Astrocyte (in vitro differentiated cells and primary cell): Measurements from ENCODE around the gene OPCML.

Experiments
- CTCF ChIP-seq: IDR thresholded peaks from 2 replicates; pipeline ENCODE4 v1.5.1; 2011; ENCODE audit warnings: low read depth, mild to moderate bottlenecking, inconsistent platforms, low read length, moderate library complexity; ENCODE audit not compliant: insufficient read depth
- EZH2 ChIP-seq: IDR thresholded peaks from 2 replicates; pipeline ENCODE4 v1.6.1; 2012; ENCODE audit warnings: mild to moderate bottlenecking, low read length, inconsistent platforms; ENCODE audit not compliant: insufficient read depth

GRCh38 chr11:133072858-133073582 is 459.3 kb downstream of the OPCML start:
- TF ChIP-seq CTCF (no peak), EZH2 (no peak)
